ENCODE results near the gene PALLD. TPM values are rescaled to one million over a fixed set of nuclear protein-coding genes. Genes with fewer than 3 reads are reported as not detected.
"Not testable (repeated sequence)": the region's sequence is repeated elsewhere in the genome, so short reads cannot be mapped to it uniquely, and the experiment has no call there.

PALLD gene
- total RNA-seq, 2 donors from 2014 or later, result 649 to 791 TPM

GRCh38 chr4:168707205-168707604, 210.4 kb downstream of the PALLD start:
- intact Hi-C loops (cut with DNase I), result no loop called here
- no peak for DNase-seq (ENCODE audit: low spot score)

DNA sequence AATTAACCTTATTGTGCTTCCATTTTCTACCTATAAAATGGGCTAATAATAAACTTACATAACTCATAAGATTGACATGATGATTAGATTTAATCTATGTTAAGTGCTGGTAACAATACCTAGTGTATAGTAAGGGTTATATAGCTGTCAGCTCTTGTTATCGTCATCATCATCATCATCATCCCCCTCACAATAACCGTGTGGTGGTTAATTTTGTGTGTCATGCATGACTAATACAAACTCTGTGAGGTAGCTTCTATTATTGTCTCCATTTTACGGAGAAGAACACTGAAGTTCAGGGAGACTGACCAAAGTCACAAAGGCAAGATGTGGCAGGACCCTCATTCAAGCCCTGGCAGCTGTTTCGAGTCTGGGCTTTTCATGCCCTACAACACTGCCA, 211.3 kb downstream of the PALLD start:
- DNase-seq (ENCODE audit: low spot score), result no peak
- intact Hi-C loops (cut with DNase I), result no loop called here

- intact Hi-C loops (cut with DNase I), result loop anchor here in 1 of 2 donors (5.0 to 10.0 kb wide), 4 partner anchors 54 to 204 kb away; no protein-coding TSS in a partner anchor
- no peak for DNase-seq (ENCODE audit: low spot score)
Observed at GRCh38 chr4:168710353-168710946, 213.6 kb downstream of the PALLD start.

DNA sequence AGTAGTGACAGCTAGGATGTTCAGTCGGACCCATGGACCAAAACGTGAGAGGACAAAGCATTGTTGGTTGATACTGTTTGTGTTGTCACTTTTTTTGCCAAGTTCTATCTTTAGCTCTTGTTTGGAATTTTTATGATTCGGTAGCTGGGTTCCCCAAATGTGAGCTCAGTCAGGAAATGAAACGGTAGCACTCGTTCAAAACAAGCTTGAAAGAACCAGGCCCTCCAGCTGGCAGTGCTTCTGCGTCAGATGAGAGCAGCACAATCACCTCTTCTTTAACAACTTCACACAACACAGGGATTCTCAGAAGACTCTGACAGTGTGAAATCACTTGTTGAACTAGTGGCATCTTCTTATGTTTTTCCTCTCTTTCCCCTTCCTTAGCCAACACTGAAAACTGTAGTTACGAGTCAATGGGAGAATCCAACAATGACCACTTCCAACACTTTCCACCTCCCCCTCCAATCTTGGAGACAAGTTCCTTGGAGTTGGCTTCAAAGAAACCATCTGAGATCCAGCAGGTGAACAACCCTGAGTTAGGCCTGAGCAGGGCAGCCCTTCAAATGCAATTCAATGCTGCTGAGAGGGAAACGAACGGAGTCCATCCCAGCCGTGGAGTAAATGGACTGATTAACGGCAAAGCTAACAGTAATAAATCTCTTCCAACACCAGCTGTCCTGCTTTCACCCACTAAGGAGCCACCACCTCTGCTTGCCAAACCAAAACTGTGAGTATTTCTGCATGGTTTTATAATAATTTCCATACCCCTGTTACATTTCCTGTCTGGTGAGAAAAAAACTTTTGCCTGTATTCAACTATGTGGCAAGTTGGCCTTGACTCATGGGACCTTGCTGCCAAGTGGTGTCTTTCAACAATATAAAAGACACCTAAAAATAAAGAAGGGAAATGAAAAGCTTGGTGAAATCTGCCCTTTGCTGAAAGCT, 214.6 kb downstream of the PALLD start:
- peak; percentile 76 for DNase-seq (ENCODE audit: low spot score)
- intact Hi-C loops (cut with DNase I), result loop anchor here in 1 of 2 donors (5.0 to 10.0 kb wide), 4 partner anchors 53 to 203 kb away; no protein-coding TSS in a partner anchor

- intact Hi-C loops (cut with DNase I), result loop anchor here in 1 of 2 donors (5.0 to 10.0 kb wide), 4 partner anchors 52 to 202 kb away; no protein-coding TSS in a partner anchor
- DNase-seq (ENCODE audit: low spot score), result no peak
Observed at GRCh38 chr4:168712316-168712890, 215.6 kb downstream of the PALLD start.

DNA sequence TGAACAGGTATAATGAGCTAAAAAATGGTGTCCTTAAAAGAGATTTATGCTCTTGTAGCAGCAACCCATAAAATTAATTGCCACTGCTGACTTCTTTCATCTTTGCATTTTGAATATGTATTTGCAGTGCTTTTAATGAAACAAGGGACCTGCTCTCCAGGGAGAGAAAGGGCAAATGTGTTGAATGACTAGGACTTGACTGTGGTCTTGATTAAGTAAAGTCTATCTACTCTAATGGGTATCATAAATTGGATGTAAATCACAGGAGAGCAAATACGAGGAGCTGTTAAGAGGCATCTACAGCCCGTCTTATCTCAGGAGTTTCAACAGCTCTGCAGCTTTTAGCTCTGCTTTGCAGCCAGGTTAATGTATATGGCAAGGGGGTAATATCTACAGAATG, 216.4 kb downstream of the PALLD start:
- intact Hi-C loops (cut with DNase I), result loop anchor here in 1 of 2 donors (5.0 to 10.0 kb wide), 4 partner anchors 52 to 202 kb away; no protein-coding TSS in a partner anchor
- DNase-seq (ENCODE audit: low spot score), result no peak

GRCh38 chr4:168715896-168716295, 219.0 kb downstream of the PALLD start:
- no peak for DNase-seq (ENCODE audit: low spot score)
- intact Hi-C loops (cut with DNase I), result loop anchor here in 1 of 2 donors (5.0 to 10.0 kb wide), 4 partner anchors 49 to 199 kb away; no protein-coding TSS in a partner anchor

- intact Hi-C loops (cut with DNase I), result loop anchor here in 1 of 2 donors (5.0 to 10.0 kb wide), 4 partner anchors 48 to 198 kb away; no protein-coding TSS in a partner anchor
- no peak for DNase-seq (ENCODE audit: low spot score)
Observed at GRCh38 chr4:168716406-168717129, 219.7 kb downstream of the PALLD start.

DNA sequence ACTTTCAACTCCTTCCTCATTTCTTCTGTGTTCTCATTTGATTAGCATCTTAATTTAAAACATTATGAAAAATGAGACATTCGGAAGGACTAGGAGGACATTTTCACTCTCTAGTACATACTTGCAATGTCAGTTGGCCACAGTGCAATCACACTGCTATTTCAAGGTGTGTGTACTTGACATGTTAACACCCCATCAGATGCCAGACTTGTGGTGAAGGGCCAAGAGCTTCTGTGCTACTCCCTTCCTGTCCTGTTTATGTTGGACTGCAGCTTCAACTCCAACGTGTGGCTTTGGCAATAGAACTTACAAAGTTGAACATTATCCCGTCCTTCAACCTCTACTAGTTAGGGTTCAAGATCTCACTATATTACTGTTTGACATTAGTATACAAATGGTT, 221.0 kb downstream of the PALLD start:
- intact Hi-C loops (cut with DNase I), result loop anchor here in 1 of 2 donors (5.0 to 10.0 kb wide), 4 partner anchors 47 to 197 kb away; no protein-coding TSS in a partner anchor
- no peak for DNase-seq (ENCODE audit: low spot score)

- intact Hi-C loops (cut with DNase I), result loop anchor here in 1 of 2 donors (5.0 to 10.0 kb wide), 4 partner anchors 45 to 195 kb away; no protein-coding TSS in a partner anchor
- no peak for DNase-seq (ENCODE audit: low spot score)
Observed at GRCh38 chr4:168719725-168720124, 222.9 kb downstream of the PALLD start.

GRCh38 chr4:168720396-168720900, 223.6 kb downstream of the PALLD start:
- intact Hi-C loops (cut with DNase I), result no loop called here
- no peak for DNase-seq (ENCODE audit: low spot score)

GRCh38 chr4:168722391-168722790, 225.5 kb downstream of the PALLD start:
- intact Hi-C loops (cut with DNase I), result no loop called here
- DNase-seq (ENCODE audit: low spot score), result no peak

- intact Hi-C loops (cut with DNase I), result no loop called here
- no peak for DNase-seq (ENCODE audit: low spot score)
Observed at GRCh38 chr4:168723020-168723419, 226.2 kb downstream of the PALLD start.

- intact Hi-C loops (cut with DNase I), result no loop called here
- DNase-seq (ENCODE audit: low spot score), result no peak
Observed at GRCh38 chr4:168723569-168723968, 226.7 kb downstream of the PALLD start.

DNA sequence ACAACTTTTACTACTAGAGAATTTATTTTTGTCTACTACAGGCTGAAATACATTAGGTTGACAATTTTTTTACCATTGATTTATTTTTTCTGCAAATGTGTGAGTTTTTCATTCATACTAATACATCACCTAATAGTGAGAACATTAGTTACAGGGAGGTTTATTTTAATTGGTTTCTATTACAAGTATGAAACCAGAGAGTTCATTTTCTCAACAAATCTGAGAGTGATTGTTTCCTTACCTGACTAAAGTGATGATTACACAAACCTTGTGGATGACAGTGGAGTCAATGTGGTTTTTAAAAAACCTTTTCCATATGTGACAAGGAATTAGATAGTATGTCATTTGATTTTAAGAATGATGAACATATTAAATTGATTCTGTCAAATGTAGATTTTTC, 227.4 kb downstream of the PALLD start:
- no peak for DNase-seq (ENCODE audit: low spot score)
- intact Hi-C loops (cut with DNase I), result no loop called here

- intact Hi-C loops (cut with DNase I), result no loop called here
- no peak for DNase-seq (ENCODE audit: low spot score)
Observed at GRCh38 chr4:168724686-168725411, 228.0 kb downstream of the PALLD start.

- intact Hi-C loops (cut with DNase I), result no loop called here
- DNase-seq (ENCODE audit: low spot score), result no peak
Observed at GRCh38 chr4:168725930-168726329, 229.1 kb downstream of the PALLD start.

GRCh38 chr4:168727181-168727580, 230.3 kb downstream of the PALLD start:
- DNase-seq (ENCODE audit: low spot score); intact Hi-C loops (cut with DNase I): not testable (repeated sequence)

All from posterior vena cava (tissue), 2 donors.